PC-3 (cell line): ENCODE measurements around the gene EXOC4. TPM values are rescaled to one million over a fixed set of nuclear protein-coding genes. Genes with fewer than 3 reads are reported as not detected.

Experiments
- ATAC-seq: fragments of 200-7000 bp; cut with Tn5 transposase; 2 replicates; pipeline ENCODE4 v1.9.1; 2020; ENCODE audit warnings: mild to moderate bottlenecking, moderate library complexity
- BruUV-seq: library from RNA; stranded (reverse); fragments of 400-500 nt; replicated peaks from 2 replicates; lab custom pipeline; 2021; lab: Mats Ljungman, UMichigan
- CTCF ChIA-PET: fragments of 300-600 bp; sonication (Branson Sonifier 250); formaldehyde crosslinking; loops from one replicate; lab custom pipeline; 2022; ENCODE audit warnings: antibody characterized with exemption; lab: Charles Lee
- POLR2A ChIA-PET: fragments of 300-600 bp; sonication (Branson Sonifier 250); formaldehyde crosslinking; loops from one replicate; lab custom pipeline; 2022; ENCODE audit warnings: antibody characterized with exemption; ENCODE audit not compliant: unreplicated experiment; lab: Charles Lee
- DNase-seq: peaks from one replicate; pipeline ENCODE4 v3.0.0-alpha.2; 2015
- H2AFZ ChIP-seq: fragments of 300-600 bp; sonication (generic); 2 replicates; pipeline ENCODE4 v1.6.0; 2016; ENCODE audit warnings: antibody characterized with exemption, low read length
- H3F3A ChIP-seq: fragments of 300-600 bp; sonication (generic); one replicate; pipeline ENCODE4 v1.6.0; 2017; ENCODE audit warnings: antibody characterized with exemption, low read length, control low read depth, mild to moderate bottlenecking; ENCODE audit not compliant: unreplicated experiment
- H3K27ac ChIP-seq: fragments of 300-600 bp; sonication (generic); 2 replicates; pipeline ENCODE4 v1.5.1; 2016; ENCODE audit warnings: mild to moderate bottlenecking, low read length
- H3K27me3 ChIP-seq: fragments of 300-600 bp; sonication (generic); 2 replicates; pipeline ENCODE4 v1.6.1; 2016; ENCODE audit warnings: low read length, mixed read lengths
- H3K36me3 ChIP-seq: fragments of 300-600 bp; sonication (generic); 2 replicates; pipeline ENCODE4 v1.6.1; 2016; ENCODE audit warnings: low read depth, mixed run types, low read length, mixed read lengths
- H3K4me1 ChIP-seq: fragments of 300-600 bp; sonication (generic); 2 replicates; pipeline ENCODE4 v1.5.1; 2016; ENCODE audit warnings: low read length; ENCODE audit not compliant: insufficient read depth
- H3K4me2 ChIP-seq: fragments of 300-600 bp; sonication (generic); 2 replicates; pipeline ENCODE4 v1.6.0; 2016; ENCODE audit warnings: low read length
- H3K4me3 ChIP-seq: fragments of 300-600 bp; sonication (generic); 2 replicates; pipeline ENCODE4 v1.5.1; 2016; ENCODE audit warnings: mild to moderate bottlenecking, low read length, mixed read lengths
- H3K79me2 ChIP-seq: fragments of 300-600 bp; sonication (generic); 2 replicates; pipeline ENCODE4 v1.6.1; 2017; ENCODE audit warnings: low read length, mixed read lengths
- H3K9ac ChIP-seq: fragments of 300-600 bp; sonication (generic); 2 replicates; pipeline ENCODE4 v1.6.0; 2016; ENCODE audit warnings: mild to moderate bottlenecking, low read length
- H3K9me2 ChIP-seq: fragments of 300-600 bp; sonication (generic); replicated peaks from 2 replicates; pipeline ENCODE4 v1.6.1; 2016; ENCODE audit warnings: mixed run types, low read length, mixed read lengths
- H3K9me3 ChIP-seq: fragments of 300-600 bp; sonication (generic); 2 replicates; pipeline ENCODE4 v1.6.1; 2016; ENCODE audit warnings: low read length, mixed read lengths
- H4K20me1 ChIP-seq: fragments of 300-600 bp; sonication (generic); 2 replicates; pipeline ENCODE4 v1.6.1; 2016; ENCODE audit warnings: low read length, mixed read lengths
- EZH2 ChIP-seq: fragments of 300-600 bp; sonication (generic); IDR thresholded peaks from one replicate; pipeline ENCODE4 v1.6.1; 2017; ENCODE audit warnings: antibody characterized with exemption, mild to moderate bottlenecking, low read length; ENCODE audit not compliant: unreplicated experiment
- EZH2phosphoT487 ChIP-seq: fragments of 300-600 bp; sonication (generic); IDR thresholded peaks from 2 replicates; pipeline ENCODE4 v1.6.1; 2018; ENCODE audit warnings: mild to moderate bottlenecking, antibody characterized with exemption, low read length, borderline replicate concordance
- intact Hi-C: fragments of 100-400 bp; cut with micrococcal nuclease; formaldehyde crosslinking; loops from 2 replicates; pipeline ENCODE4 v1.9.0; 2023
- total RNA-seq: library from RNA; depleted of rRNA; stranded (reverse); fragments of >200 nt; gene quantifications from 2 replicates; pipeline ENCODE4 v1.2.3, GENCODE V29; 2014
- TF ChIP-seq, protein P1 (sequence below): fragments of 300-600 bp; sonication (generic); conservative IDR thresholded peaks from 2 replicates; pipeline ENCODE4 v1.5.1; 2017; ENCODE audit warnings: antibody characterized with exemption, low read depth, mild to moderate bottlenecking, low read length

EXOC4 gene
- total RNA-seq, 1 experiment from 2014 or later: 43.5 TPM

DNA sequence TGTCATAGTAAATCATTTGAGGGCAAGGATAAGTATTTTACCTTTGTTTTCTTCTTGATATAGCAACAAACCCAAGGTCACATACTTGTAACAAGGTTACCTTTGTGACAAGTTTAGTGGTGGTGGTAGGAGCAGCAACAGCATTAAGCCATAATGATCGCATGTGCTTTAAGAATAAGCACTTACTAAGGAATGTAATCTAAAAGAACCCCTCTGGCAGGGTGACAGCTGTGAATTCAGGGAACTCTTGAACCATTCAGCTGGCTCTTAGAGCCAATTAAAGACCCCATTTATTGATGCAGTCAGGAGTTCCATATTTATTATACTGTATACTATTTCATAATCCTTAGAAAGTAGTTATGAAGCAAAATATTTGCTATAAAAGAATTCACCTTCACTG is 370.8 kb downstream of the EXOC4 start:
- Histone ChIP-seq H3K79me2 (no peaks in the 10 kb centered on the region), H3K9me3 (no peaks in the 10 kb centered on the region), H3K9ac (no peak overlapping the region), H4K20me1 (no peaks in the 10 kb centered on the region), H3K4me3 (no peak overlapping the region), H2AFZ (no peak overlapping the region), H3K27me3 (no peaks in the 10 kb centered on the region), H3K27ac (no peak overlapping the region), H3K4me1 (no peaks in the 10 kb centered on the region), H3K9me2 (no peaks in the 10 kb centered on the region), H3K4me2 (no peak overlapping the region), H3F3A (no peaks in the 10 kb centered on the region), H3K36me3 (no peaks in the 10 kb centered on the region)
- no TSS peak for BruUV-seq
- DNase-seq: no peak
- ATAC-seq: no peak
- intact Hi-C loops: no loop called here
- ChIA-PET CTCF (no interaction called here), POLR2A (no interaction called here)
- TF ChIP-seq, protein P1, sequence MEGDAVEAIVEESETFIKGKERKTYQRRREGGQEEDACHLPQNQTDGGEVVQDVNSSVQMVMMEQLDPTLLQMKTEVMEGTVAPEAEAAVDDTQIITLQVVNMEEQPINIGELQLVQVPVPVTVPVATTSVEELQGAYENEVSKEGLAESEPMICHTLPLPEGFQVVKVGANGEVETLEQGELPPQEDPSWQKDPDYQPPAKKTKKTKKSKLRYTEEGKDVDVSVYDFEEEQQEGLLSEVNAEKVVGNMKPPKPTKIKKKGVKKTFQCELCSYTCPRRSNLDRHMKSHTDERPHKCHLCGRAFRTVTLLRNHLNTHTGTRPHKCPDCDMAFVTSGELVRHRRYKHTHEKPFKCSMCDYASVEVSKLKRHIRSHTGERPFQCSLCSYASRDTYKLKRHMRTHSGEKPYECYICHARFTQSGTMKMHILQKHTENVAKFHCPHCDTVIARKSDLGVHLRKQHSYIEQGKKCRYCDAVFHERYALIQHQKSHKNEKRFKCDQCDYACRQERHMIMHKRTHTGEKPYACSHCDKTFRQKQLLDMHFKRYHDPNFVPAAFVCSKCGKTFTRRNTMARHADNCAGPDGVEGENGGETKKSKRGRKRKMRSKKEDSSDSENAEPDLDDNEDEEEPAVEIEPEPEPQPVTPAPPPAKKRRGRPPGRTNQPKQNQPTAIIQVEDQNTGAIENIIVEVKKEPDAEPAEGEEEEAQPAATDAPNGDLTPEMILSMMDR: no peak
- TF ChIP-seq EZH2phosphoT487: no peak
- TF ChIP-seq EZH2: no peak

DNA sequence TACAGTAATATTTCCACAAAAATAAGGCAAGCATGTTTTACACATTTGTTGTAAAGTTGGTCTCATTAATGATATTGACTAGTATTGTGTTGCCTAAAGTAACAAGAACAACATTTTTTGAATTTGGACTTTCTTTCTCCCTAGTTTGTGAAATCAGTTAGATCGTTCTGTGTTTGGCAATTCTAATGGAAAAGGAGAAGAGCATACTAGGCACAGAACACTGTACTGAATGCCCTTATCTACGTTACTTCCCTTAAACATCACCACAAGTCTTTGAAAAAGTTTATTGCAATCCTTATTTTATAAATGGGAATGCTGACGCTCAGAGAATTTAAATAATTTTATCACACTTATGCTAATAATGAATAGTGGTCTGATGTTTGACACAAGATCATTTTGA is 372.2 kb downstream of the EXOC4 start:
- H4K20me1 ChIP-seq: no peaks in the 10 kb centered on the region
- intact Hi-C loops: no loop called here
- TF ChIP-seq EZH2phosphoT487 (no peak), EZH2 (no peak)
- TF ChIP-seq, protein P1: no peak
- H3K27ac ChIP-seq: no peak overlapping the region
- H3K27me3 ChIP-seq: no peaks in the 10 kb centered on the region
- no peak overlapping the region for H3K4me2 ChIP-seq
- H3K4me1 ChIP-seq: no peaks in the 10 kb centered on the region
- CTCF ChIA-PET: no interaction called here
- H2AFZ ChIP-seq: no peak overlapping the region
- H3K4me3 ChIP-seq: no peak overlapping the region
- ATAC-seq (no peak), DNase-seq (no peak)
- no peak overlapping the region for H3K9ac ChIP-seq
- no peaks in the 10 kb centered on the region for H3K36me3 ChIP-seq
- POLR2A ChIA-PET: no interaction called here
- no TSS peak for BruUV-seq
- H3K9me3 ChIP-seq: no peaks in the 10 kb centered on the region
- H3K79me2 ChIP-seq: no peaks in the 10 kb centered on the region
- H3F3A ChIP-seq: no peaks in the 10 kb centered on the region
- H3K9me2 ChIP-seq: no peaks in the 10 kb centered on the region

DNA sequence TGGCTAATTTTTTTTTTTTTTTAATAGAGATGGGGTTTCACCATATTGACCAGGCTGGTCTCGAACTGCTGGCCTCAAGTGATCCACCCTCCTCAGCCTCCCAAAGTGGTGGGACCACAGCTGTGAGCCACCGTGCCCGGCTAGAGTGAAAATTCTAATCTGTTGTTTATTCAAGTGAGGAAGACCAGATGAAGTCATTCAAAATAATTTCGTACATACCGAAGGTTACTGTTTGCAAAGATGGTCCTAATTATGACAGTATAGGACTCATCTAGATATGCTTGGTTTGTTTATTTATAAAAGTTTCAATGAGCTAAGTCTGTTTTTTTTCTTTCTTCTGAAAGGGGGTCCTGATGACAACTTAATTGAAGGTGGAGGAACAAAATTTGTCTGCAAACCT is 376.8 kb downstream of the EXOC4 start:
- intact Hi-C loops: no loop called here
- H3F3A ChIP-seq: no peaks in the 10 kb centered on the region
- no peak overlapping the region for H3K4me2 ChIP-seq
- H3K4me3 ChIP-seq: no peak overlapping the region
- H3K9me2 ChIP-seq: no peaks in the 10 kb centered on the region
- BruUV-seq: no TSS peak
- ATAC-seq (no peak), DNase-seq (no peak)
- ChIA-PET CTCF (no interaction called here), POLR2A (no interaction called here)
- no peak overlapping the region for H3K9ac ChIP-seq
- no peak overlapping the region for H2AFZ ChIP-seq
- no peaks in the 10 kb centered on the region for H4K20me1 ChIP-seq
- H3K79me2 ChIP-seq: no peaks in the 10 kb centered on the region
- no peaks in the 10 kb centered on the region for H3K27me3 ChIP-seq
- no peak overlapping the region for H3K27ac ChIP-seq
- no peaks in the 10 kb centered on the region for H3K9me3 ChIP-seq
- no peak for TF ChIP-seq EZH2
- TF ChIP-seq EZH2phosphoT487: no peak
- TF ChIP-seq, protein P1: no peak
- H3K4me1 ChIP-seq: peaks cover 5% of the 10 kb centered on the region
- peaks cover 2% of the 10 kb centered on the region; the same call in 1 of the 2 replicates for H3K36me3 ChIP-seq
